Esophagus muscularis mucosa (tissue), 4 donors: ENCODE results near the gene PMM2. TPM values are rescaled to one million over a fixed set of nuclear protein-coding genes. Genes with fewer than 3 reads are reported as not detected.

Experiments used
- DNase-seq: peaks from one replicate; pipeline ENCODE4 v3.0.0-alpha.2; 2017; ENCODE audit errors: extremely low spot score
- H3K27ac ChIP-seq, 4 donors: fragments of 200-600 bp; sonication (generic); replicated peaks in 1 of 4; 1 replicate in 3 of 4; 2 replicates in 1 of 4; pipeline ENCODE4 v1.5.1; 2016 to 2019; ENCODE audit warnings: mild to moderate bottlenecking in 1 of 4
- H3K27me3 ChIP-seq, 4 donors: fragments of 200-600 bp; sonication (generic); one replicate each; pipeline versions ENCODE4 v1.5.1 to v1.6.0; 2016 to 2019
- H3K36me3 ChIP-seq, 4 donors: fragments of 200-600 bp; sonication (generic); one replicate each; pipeline ENCODE4 v1.5.1; 2016 to 2019
- H3K4me1 ChIP-seq, 4 donors: fragments of 200-600 bp; sonication (generic); one replicate each; pipeline ENCODE4 v1.5.1; 2016 to 2019
- H3K4me3 ChIP-seq, 4 donors: fragments of 200-600 bp; sonication (generic); 1 replicate in 2 of 4; 2 replicates in 2 of 4; pipeline ENCODE4 v1.5.1; 2016 to 2019; ENCODE audit warnings: mild to moderate bottlenecking in 4 of 4, moderate library complexity in 1 of 4
- H3K9me3 ChIP-seq, 4 donors: fragments of 200-600 bp; sonication (generic); 1 replicate in 3 of 4; 2 replicates in 1 of 4; pipeline ENCODE4 v1.5.1; 2016 to 2019
- CTCF ChIP-seq, 3 experiments: fragments of 200-600 bp in 2 of 3; fragments of 450-650 bp in 1 of 3; sonication (generic) in 2 of 3; IDR thresholded peaks; one replicate each; pipeline ENCODE4 v1.5.1; 2017 to 2019; ENCODE audit warnings: antibody characterized with exemption in 3 of 3, mild to moderate bottlenecking in 2 of 3, moderate library complexity in 1 of 3
- EP300 ChIP-seq: sonication (generic); formaldehyde crosslinking; IDR thresholded peaks from one replicate; pipeline ENCODE4 v1.6.1; 2017; ENCODE audit warnings: antibody characterized with exemption
- POLR2A ChIP-seq: fragments of 450-650 bp; IDR thresholded peaks from one replicate; pipeline ENCODE4 v1.6.1; 2017; ENCODE audit warnings: antibody characterized with exemption, moderate library complexity, mild to moderate bottlenecking, low read depth
- POLR2AphosphoS5 ChIP-seq, 2 donors: sonication (generic); formaldehyde crosslinking; IDR thresholded peaks; one replicate each; pipeline ENCODE4 v1.6.1; 2017; ENCODE audit warnings: antibody characterized with exemption in 2 of 2
- WGBS: methylation state at CpG from one replicate; pipeline ENCODE4 v1.1.5; 2018; 5-methylcytosine and 5-hydroxymethylcytosine counted together
- intact Hi-C: fragments of 100-400 bp; cut with DNase I; formaldehyde crosslinking; loops from one replicate; pipeline ENCODE4 v1.15.1; 2023
- total RNA-seq, 4 donors: library from RNA; depleted of rRNA; stranded (reverse); fragments of >200 nt; gene quantifications; one replicate each; pipeline versions ENCODE4 v1.1.0 to v1.2.1, GENCODE V29; 2016

PMM2 gene
- total RNA-seq, 4 donors from 2014 or later: 19.6 to 34.3 (median 23.5) TPM

- WGBS: 92% methylated on average over 4 of the region's 5 CpGs
- DNase-seq: no peak
- no peak for TF ChIP-seq CTCF (IDR thresholded peaks at IDR 0.05)
- no peak for TF ChIP-seq POLR2AphosphoS5 (IDR thresholded peaks at IDR 0.05)
- TF ChIP-seq EP300: no peak
- no peak for TF ChIP-seq POLR2A
- Histone ChIP-seq H3K36me3 (peaks cover 0 to 42% (median 5%) of the 10 kb centered on the region in 4 donors), H3K27ac (no peak overlapping the region), H3K27me3 (no peaks in the 10 kb centered on the region), H3K4me3 (no peak overlapping the region), H3K4me1 (peaks cover 8 to 10% (median 9%) of the 10 kb centered on the region in 4 donors), H3K9me3 (no peaks in the 10 kb centered on the region)
- intact Hi-C loops: no loop called here
Observed at GRCh38 chr16:8756755-8757154, 40.9 kb upstream of the PMM2 start.

- intact Hi-C loops: no loop called here
- H3K9me3 ChIP-seq: no peaks in the 10 kb centered on the region
- 92% methylated on average over 6 of the region's 6 CpGs for WGBS
- H3K4me3 ChIP-seq: no peak overlapping the region
- H3K36me3 ChIP-seq: peaks cover 0 to 42% (median 5%) of the 10 kb centered on the region in 4 donors
- H3K27ac ChIP-seq: no peak overlapping the region
- DNase-seq: no peak
- H3K4me1 ChIP-seq: no peaks in the 10 kb centered on the region
- TF ChIP-seq POLR2AphosphoS5 (IDR thresholded peaks at IDR 0.05) (no peak), EP300 (no peak), CTCF (IDR thresholded peaks at IDR 0.05) (no peak), POLR2A (no peak)
- no peaks in the 10 kb centered on the region for H3K27me3 ChIP-seq
Observed at GRCh38 chr16:8758022-8758421, 39.6 kb upstream of the PMM2 start.

GRCh38 chr16:8760021-8760420 is 37.6 kb upstream of the PMM2 start:
- DNase-seq: no peak
- intact Hi-C loops: no loop called here
- H3K4me1 ChIP-seq: no peaks in the 10 kb centered on the region
- no peaks in the 10 kb centered on the region for H3K27me3 ChIP-seq
- no peaks in the 10 kb centered on the region for H3K9me3 ChIP-seq
- no peak overlapping the region for H3K4me3 ChIP-seq
- peaks cover 0 to 45% (median 11%) of the 10 kb centered on the region in 4 donors for H3K36me3 ChIP-seq
- 86% methylated on average over 10 of the region's 10 CpGs for WGBS
- no peak for TF ChIP-seq POLR2AphosphoS5 (IDR thresholded peaks at IDR 0.05)
- TF ChIP-seq POLR2A: no peak
- no peak for TF ChIP-seq CTCF (IDR thresholded peaks at IDR 0.05)
- no peak for TF ChIP-seq EP300
- no peak overlapping the region for H3K27ac ChIP-seq

- TF ChIP-seq POLR2A (no peak), POLR2AphosphoS5 (IDR thresholded peaks at IDR 0.05) (no peak), EP300 (no peak), CTCF (IDR thresholded peaks at IDR 0.05) (no peak)
- no peaks in the 10 kb centered on the region for H3K27me3 ChIP-seq
- H3K27ac ChIP-seq: no peak overlapping the region
- 90% methylated on average over 6 of the region's 6 CpGs for WGBS
- H3K9me3 ChIP-seq: no peaks in the 10 kb centered on the region
- no peak for DNase-seq
- H3K36me3 ChIP-seq: peaks cover 0 to 53% (median 13%) of the 10 kb centered on the region in 4 donors
- no peak overlapping the region for H3K4me3 ChIP-seq
- intact Hi-C loops: no loop called here
- H3K4me1 ChIP-seq: no peaks in the 10 kb centered on the region
Observed at GRCh38 chr16:8761078-8761477, 36.6 kb upstream of the PMM2 start.

GRCh38 chr16:8762254-8762653 is 35.4 kb upstream of the PMM2 start:
- no peaks in the 10 kb centered on the region for H3K4me1 ChIP-seq
- H3K36me3 ChIP-seq: peaks cover 3 to 62% (median 15%) of the 10 kb centered on the region in 4 donors
- TF ChIP-seq POLR2A (no peak), CTCF (IDR thresholded peaks at IDR 0.05) (no peak), POLR2AphosphoS5 (IDR thresholded peaks at IDR 0.05) (no peak), EP300 (no peak)
- no peak overlapping the region for H3K4me3 ChIP-seq
- H3K9me3 ChIP-seq: no peaks in the 10 kb centered on the region
- no peak overlapping the region for H3K27ac ChIP-seq
- WGBS: 94% methylated on average over 4 of the region's 4 CpGs
- DNase-seq: no peak
- no peaks in the 10 kb centered on the region for H3K27me3 ChIP-seq
- intact Hi-C loops: no loop called here
